ENCODE results near the gene NELL1.

DNA sequence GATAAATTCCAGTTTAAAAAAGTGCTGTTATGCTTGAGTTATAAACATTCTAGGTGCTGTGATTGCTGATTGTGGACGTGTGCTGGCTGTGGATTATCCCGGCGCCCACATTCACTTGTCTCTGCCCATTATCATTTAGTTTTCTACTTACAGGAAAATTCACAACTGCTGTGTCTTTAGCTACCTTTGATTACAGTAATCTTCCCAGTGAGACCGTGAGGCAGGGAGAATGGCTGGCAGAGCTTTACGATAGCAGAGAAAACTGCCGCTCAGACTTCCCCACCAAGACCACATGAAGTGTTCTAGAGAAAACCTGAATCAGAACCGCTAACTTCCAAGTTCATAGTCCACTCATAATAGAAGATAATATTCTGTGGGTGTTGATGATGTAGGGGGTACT, 34.6 kb upstream of the NELL1 start:
- TF ChIP-seq CTCF (IDR thresholded peaks at IDR 0.05): no peak
- no peak for TF ChIP-seq POLR2A (IDR thresholded peaks at IDR 0.05)
